GM23248 (cell line): Measurements from ENCODE around the gene ADPRH.

Source experiments
- EZH2 ChIP-seq: fragments of 200-600 bp; sonication (generic); IDR thresholded peaks from 2 replicates; pipeline ENCODE4 v1.6.1; 2018; ENCODE audit warnings: antibody characterized with exemption, mild to moderate bottlenecking; ENCODE audit not compliant: insufficient read depth, poor library complexity, severe bottlenecking
- EZH2phosphoT487 ChIP-seq: fragments of 200-600 bp; sonication (generic); IDR thresholded peaks from 2 replicates; pipeline ENCODE4 v1.6.1; 2018; ENCODE audit warnings: antibody characterized with exemption, moderate library complexity, mild to moderate bottlenecking, low read depth; ENCODE audit not compliant: insufficient read depth

- TF ChIP-seq EZH2phosphoT487 (no peak), EZH2 (no peak)
Measured at GRCh38 chr3:119595639-119596334, 16.5 kb downstream of the ADPRH start.
